Panc1 (cell line): ENCODE measurements around the gene SPNS3. TPM values are rescaled to one million over a fixed set of nuclear protein-coding genes. Genes with fewer than 3 reads are reported as not detected.

Source experiments
- ATAC-seq: fragments of 200-7000 bp; cut with Tn5 transposase; 2 replicates; pipeline ENCODE4 v1.9.1; 2020; ENCODE audit warnings: mild to moderate bottlenecking, moderate library complexity
- BruUV-seq: library from RNA; stranded (reverse); fragments of 400-500 nt; replicated peaks from 2 replicates; lab custom pipeline; 2021; lab: Mats Ljungman, UMichigan
- CTCF ChIA-PET: fragments of 300-600 bp; sonication (Branson Sonifier 250); formaldehyde crosslinking; loops from one replicate; lab custom pipeline; 2022; ENCODE audit warnings: antibody characterized with exemption; lab: Charles Lee
- POLR2A ChIA-PET: fragments of 300-600 bp; sonication (Branson Sonifier 250); formaldehyde crosslinking; loops from one replicate; lab custom pipeline; 2022; ENCODE audit warnings: antibody characterized with exemption; lab: Charles Lee
- DNase-seq: peaks from one replicate; pipeline ENCODE4 v3.0.0-alpha.2; 2010; ENCODE audit warnings: low read depth, low spot score
- H3K27ac ChIP-seq: 2 replicates; pipeline ENCODE4 v1.5.1; 2011; ENCODE audit warnings: mild to moderate bottlenecking, low read length, inconsistent platforms
- H3K27me3 ChIP-seq: fragments of 200-500 bp; sonication (Bioruptor generic); 2 replicates; pipeline ENCODE4 v1.6.0; 2014; ENCODE audit warnings: low read length, inconsistent platforms; ENCODE audit not compliant: control insufficient read depth, insufficient read depth
- H3K36me3 ChIP-seq: fragments of 200-500 bp; sonication (Bioruptor generic); 2 replicates; pipeline ENCODE4 v1.5.1; 2014; ENCODE audit warnings: inconsistent platforms, mild to moderate bottlenecking, low read length, moderate library complexity; ENCODE audit not compliant: control insufficient read depth, insufficient read depth
- H3K4me1 ChIP-seq: 2 replicates; pipeline ENCODE4 v1.5.1; 2011; ENCODE audit warnings: inconsistent platforms, mild to moderate bottlenecking, low read length, moderate library complexity; ENCODE audit not compliant: control insufficient read depth, insufficient read depth
- H3K4me3 ChIP-seq, 2 experiments: 2 replicates each; pipeline ENCODE4 v1.5.1; 2011 to 2012; ENCODE audit warnings: low read depth in 2 of 2, low read length in 2 of 2, mild to moderate bottlenecking in 2 of 2, inconsistent platforms in 1 of 2, moderate library complexity in 1 of 2
- H3K9me3 ChIP-seq: fragments of 200-500 bp; sonication (Bioruptor generic); 2 replicates; pipeline ENCODE4 v1.5.1; 2014; ENCODE audit warnings: low read depth, mild to moderate bottlenecking, inconsistent platforms, low read length, moderate library complexity; ENCODE audit not compliant: control insufficient read depth, insufficient read depth
- POLR2AphosphoS5 ChIP-seq: IDR thresholded peaks from 2 replicates; pipeline ENCODE4 v1.6.1; 2012; ENCODE audit warnings: mild to moderate bottlenecking, low read depth, low read length, moderate library complexity
- SIN3A ChIP-seq: IDR thresholded peaks from 2 replicates; pipeline ENCODE4 v1.6.1; 2012; ENCODE audit warnings: low read depth, mild to moderate bottlenecking, low read length, moderate library complexity, borderline replicate concordance; ENCODE audit not compliant: insufficient read depth
- TCF7L2 ChIP-seq: IDR thresholded peaks from 2 replicates; pipeline ENCODE4 v1.6.1; 2011; ENCODE audit warnings: mild to moderate bottlenecking, low read depth, low read length, inconsistent platforms
- in situ Hi-C: cut with HindIII; loops from 2 replicates; pipeline ENCODE4 v1.10.0; 2016; ENCODE audit warnings: low sequenced_read_pairs, low pct_unique_long_range_greater_than_20kb
- intact Hi-C: fragments of 100-400 bp; cut with micrococcal nuclease; formaldehyde crosslinking; loops from one replicate; pipeline ENCODE4 v1.10.0; 2022; ENCODE audit not compliant: unreplicated experiment
- total RNA-seq: library from RNA; stranded (reverse); gene quantifications from one replicate; pipeline ENCODE4 v1.2.1, GENCODE V29; 2021; ENCODE audit not compliant: unreplicated experiment
- TF ChIP-seq, protein P1 (sequence below), 2 experiments: IDR thresholded peaks; 2 replicates each; pipeline ENCODE4 v1.6.1; 2011 to 2012; ENCODE audit warnings: low read depth in 2 of 2, control low read depth in 1 of 2, low read length in 1 of 2, mild to moderate bottlenecking in 1 of 2, moderate library complexity in 1 of 2; ENCODE audit not compliant: insufficient read depth in 1 of 2
- TF ChIP-seq, protein P2 (sequence below): fragments of 450-650 bp; IDR thresholded peaks from 2 replicates; pipeline ENCODE4 v1.5.1; 2017; ENCODE audit warnings: mild to moderate bottlenecking

Gene SPNS3
- total RNA-seq, 1 experiment from 2014 or later = 0.10 TPM

DNA sequence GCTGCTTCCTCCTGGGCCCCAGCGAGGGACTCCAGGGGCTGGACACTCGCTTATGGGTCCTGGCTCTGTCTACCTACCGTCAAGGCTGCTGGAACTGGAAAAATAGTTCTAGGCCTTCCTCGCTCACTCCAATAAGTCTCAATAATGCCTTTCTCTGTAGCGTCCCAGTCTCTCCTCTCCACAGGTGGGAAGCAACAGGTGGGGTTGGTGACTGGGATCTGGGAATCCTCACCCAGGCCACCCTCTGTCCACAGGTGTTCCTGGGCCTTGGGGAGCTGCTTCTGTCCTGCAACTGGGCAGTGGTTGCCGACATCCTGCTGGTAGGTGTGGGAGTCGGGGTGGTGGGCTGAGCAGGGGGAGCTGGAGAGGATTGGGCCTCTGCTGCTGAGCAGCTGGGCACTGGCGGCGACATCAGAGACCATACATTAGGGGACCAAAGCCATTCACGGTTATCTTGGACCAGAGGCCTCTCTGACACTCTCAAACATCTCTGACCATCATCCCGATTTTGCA is 44.6 kb downstream of the SPNS3 start:
- ATAC-seq (no peak), DNase-seq (no peak)
- no peaks in the 10 kb centered on the region for H3K27me3 ChIP-seq
- CTCF ChIA-PET = no interaction called here
- H3K4me1 ChIP-seq = peaks cover 2% of the 10 kb centered on the region; the same call in 1 of the 2 replicates
- no TSS peak for BruUV-seq
- H3K9me3 ChIP-seq = no peaks in the 10 kb centered on the region
- intact Hi-C loops = no loop called here
- H3K4me3 ChIP-seq = no peak overlapping the region
- no peak overlapping the region for H3K27ac ChIP-seq
- POLR2A ChIA-PET = no interaction called here
- in situ Hi-C loops = no loop called here
- TF ChIP-seq, protein P1, sequence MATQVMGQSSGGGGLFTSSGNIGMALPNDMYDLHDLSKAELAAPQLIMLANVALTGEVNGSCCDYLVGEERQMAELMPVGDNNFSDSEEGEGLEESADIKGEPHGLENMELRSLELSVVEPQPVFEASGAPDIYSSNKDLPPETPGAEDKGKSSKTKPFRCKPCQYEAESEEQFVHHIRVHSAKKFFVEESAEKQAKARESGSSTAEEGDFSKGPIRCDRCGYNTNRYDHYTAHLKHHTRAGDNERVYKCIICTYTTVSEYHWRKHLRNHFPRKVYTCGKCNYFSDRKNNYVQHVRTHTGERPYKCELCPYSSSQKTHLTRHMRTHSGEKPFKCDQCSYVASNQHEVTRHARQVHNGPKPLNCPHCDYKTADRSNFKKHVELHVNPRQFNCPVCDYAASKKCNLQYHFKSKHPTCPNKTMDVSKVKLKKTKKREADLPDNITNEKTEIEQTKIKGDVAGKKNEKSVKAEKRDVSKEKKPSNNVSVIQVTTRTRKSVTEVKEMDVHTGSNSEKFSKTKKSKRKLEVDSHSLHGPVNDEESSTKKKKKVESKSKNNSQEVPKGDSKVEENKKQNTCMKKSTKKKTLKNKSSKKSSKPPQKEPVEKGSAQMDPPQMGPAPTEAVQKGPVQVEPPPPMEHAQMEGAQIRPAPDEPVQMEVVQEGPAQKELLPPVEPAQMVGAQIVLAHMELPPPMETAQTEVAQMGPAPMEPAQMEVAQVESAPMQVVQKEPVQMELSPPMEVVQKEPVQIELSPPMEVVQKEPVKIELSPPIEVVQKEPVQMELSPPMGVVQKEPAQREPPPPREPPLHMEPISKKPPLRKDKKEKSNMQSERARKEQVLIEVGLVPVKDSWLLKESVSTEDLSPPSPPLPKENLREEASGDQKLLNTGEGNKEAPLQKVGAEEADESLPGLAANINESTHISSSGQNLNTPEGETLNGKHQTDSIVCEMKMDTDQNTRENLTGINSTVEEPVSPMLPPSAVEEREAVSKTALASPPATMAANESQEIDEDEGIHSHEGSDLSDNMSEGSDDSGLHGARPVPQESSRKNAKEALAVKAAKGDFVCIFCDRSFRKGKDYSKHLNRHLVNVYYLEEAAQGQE (IDR thresholded peaks at IDR 0.05; ENCODE audit: insufficient read depth in 1 of 2, low read depth in 2 of 2, low read length in 1 of 2) = no peak
- TF ChIP-seq TCF7L2 (no peak), POLR2AphosphoS5 (no peak), SIN3A (no peak)
- TF ChIP-seq, protein P2, sequence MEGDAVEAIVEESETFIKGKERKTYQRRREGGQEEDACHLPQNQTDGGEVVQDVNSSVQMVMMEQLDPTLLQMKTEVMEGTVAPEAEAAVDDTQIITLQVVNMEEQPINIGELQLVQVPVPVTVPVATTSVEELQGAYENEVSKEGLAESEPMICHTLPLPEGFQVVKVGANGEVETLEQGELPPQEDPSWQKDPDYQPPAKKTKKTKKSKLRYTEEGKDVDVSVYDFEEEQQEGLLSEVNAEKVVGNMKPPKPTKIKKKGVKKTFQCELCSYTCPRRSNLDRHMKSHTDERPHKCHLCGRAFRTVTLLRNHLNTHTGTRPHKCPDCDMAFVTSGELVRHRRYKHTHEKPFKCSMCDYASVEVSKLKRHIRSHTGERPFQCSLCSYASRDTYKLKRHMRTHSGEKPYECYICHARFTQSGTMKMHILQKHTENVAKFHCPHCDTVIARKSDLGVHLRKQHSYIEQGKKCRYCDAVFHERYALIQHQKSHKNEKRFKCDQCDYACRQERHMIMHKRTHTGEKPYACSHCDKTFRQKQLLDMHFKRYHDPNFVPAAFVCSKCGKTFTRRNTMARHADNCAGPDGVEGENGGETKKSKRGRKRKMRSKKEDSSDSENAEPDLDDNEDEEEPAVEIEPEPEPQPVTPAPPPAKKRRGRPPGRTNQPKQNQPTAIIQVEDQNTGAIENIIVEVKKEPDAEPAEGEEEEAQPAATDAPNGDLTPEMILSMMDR = no peak
- no peaks in the 10 kb centered on the region for H3K36me3 ChIP-seq

DNA sequence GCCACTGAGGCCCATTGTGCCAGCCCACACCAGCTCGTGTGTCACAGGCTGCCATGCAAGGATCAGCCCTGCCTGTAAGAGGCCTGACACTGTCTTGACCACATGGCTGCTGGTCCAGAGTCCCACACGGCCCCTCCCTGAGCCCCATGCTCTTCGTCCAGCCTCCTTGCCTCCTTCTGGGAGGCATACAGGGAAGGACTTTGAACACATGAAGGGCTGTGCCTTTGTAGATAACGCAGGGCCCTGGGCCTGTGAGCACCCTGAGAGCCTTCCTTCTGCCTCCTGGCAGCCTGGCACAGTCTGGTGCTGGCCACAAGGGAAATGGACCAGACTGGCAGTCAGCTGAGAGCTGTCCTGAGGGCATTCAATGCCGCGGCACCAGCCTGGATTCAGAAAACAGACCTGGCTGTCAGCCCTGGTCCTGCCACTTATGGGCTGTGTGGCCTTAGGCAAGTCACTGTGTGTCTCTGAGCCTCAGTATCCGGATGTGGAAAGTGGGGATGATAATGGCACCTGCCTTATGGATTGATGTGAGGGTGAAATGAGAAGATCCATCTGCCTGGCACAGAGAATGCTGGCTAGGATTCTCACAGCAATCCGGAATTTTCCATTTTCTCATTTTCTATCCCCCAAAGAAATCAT is 45.7 kb downstream of the SPNS3 start:
- no peak for TF ChIP-seq SIN3A
- TF ChIP-seq TCF7L2 = no peak
- TF ChIP-seq POLR2AphosphoS5 = no peak
- TF ChIP-seq, protein P1 (IDR thresholded peaks at IDR 0.05; ENCODE audit: insufficient read depth in 1 of 2, low read depth in 2 of 2, low read length in 1 of 2) = no peak
- TF ChIP-seq, protein P2 = no peak
- Histone ChIP-seq H3K36me3 (no peaks in the 10 kb centered on the region), H3K27ac (no peak overlapping the region), H3K4me1 (peaks cover 6% of the 10 kb centered on the region), H3K4me3 (no peak overlapping the region), H3K27me3 (no peaks in the 10 kb centered on the region), H3K9me3 (no peaks in the 10 kb centered on the region)
- ATAC-seq = no peak
- BruUV-seq = no TSS peak
- intact Hi-C loops = no loop called here
- in situ Hi-C loops = no loop called here
- no peak for DNase-seq
- ChIA-PET POLR2A (no interaction called here), CTCF (interaction anchor here (0.6 kb wide), 1 partner anchor 217 kb away, joined by 5 read pairs; no protein-coding TSS in a partner anchor)
